ENCODE results near the gene CAPN10. TPM values are rescaled to one million over a fixed set of nuclear protein-coding genes. Genes with fewer than 3 reads are reported as not detected.

Gene CAPN10
- total RNA-seq, 1 experiment from 2014 or later: 47.4 TPM

GRCh38 chr2:240567137-240567871 is 19.2 kb upstream of the CAPN10 start:
- H3K27me3 Mint-ChIP-seq (ENCODE audit: low read depth): peaks cover 26% of the 10 kb centered on the region

More at GRCh38 chr2:240567137-240567871, 19.2 kb upstream of the CAPN10 start:
- Histone ChIP-seq H2BK5ac (ENCODE audit: insufficient read length, low read length) (no peak overlapping the region), H4K20me1 (ENCODE audit: control insufficient read depth, insufficient read depth, insufficient read length) (no peaks in the 10 kb centered on the region), H3K23ac (ENCODE audit: insufficient read length, low read depth, low read length) (no peak overlapping the region), H3K4ac (ENCODE audit: low read depth, low read length) (no peak overlapping the region), H3K9ac (ENCODE audit: extremely low read depth, insufficient read length, low read length) (no peak overlapping the region), H3K18ac (ENCODE audit: insufficient read length, low read depth, low read length) (no peak overlapping the region), H4K91ac (ENCODE audit: insufficient read length, low read depth, low read length) (no peak overlapping the region), H3K79me1 (ENCODE audit: insufficient read depth, low read depth, low read length, poor library complexity, severe bottlenecking) (no peaks in the 10 kb centered on the region), H3K27ac (ENCODE audit: insufficient read length, low read depth, low read length) (no peak overlapping the region), H2BK12ac (ENCODE audit: insufficient read length, low read depth, low read length) (no peak overlapping the region), H3K56ac (ENCODE audit: insufficient read length, low read depth, low read length) (no peak overlapping the region), H3K79me2 (ENCODE audit: insufficient read depth, low read length) (no peaks in the 10 kb centered on the region; the same call in 1 of the 2 replicates), H2BK120ac (ENCODE audit: low read depth, low read length, poor library complexity, severe bottlenecking) (no peak overlapping the region), H2AK5ac (ENCODE audit: insufficient read length, low read length) (no peak overlapping the region), H2BK20ac (ENCODE audit: low read depth, low read length, poor library complexity, severe bottlenecking) (no peak overlapping the region), H3T11ph (ENCODE audit: low read length) (no peak overlapping the region), H4K8ac (replicated peaks; ENCODE audit: insufficient read length, low read depth, low read length) (no peak overlapping the region), H3K4me2 (ENCODE audit: insufficient read depth, insufficient read length, low read length) (peak overlapping the region; percentile 59), H2AFZ (ENCODE audit: low read length) (no peak overlapping the region), H3K14ac (ENCODE audit: insufficient read depth, low read length) (no peak overlapping the region), H3K9me3 (ENCODE audit: control insufficient read depth, low read depth, low read length) (no peaks in the 10 kb centered on the region), H2BK15ac (ENCODE audit: low read depth, low read length) (no peak overlapping the region), H3K27me3 (ENCODE audit: insufficient read depth, low read length) (peaks cover 20% of the 10 kb centered on the region), H3K23me2 (ENCODE audit: insufficient read length, low read depth, low read length, poor library complexity, severe bottlenecking) (peaks cover 11% of the 10 kb centered on the region), H4K5ac (ENCODE audit: insufficient read length, low read depth, low read length) (no peak overlapping the region), H3K4me1 (ENCODE audit: insufficient read depth, low read length) (peaks cover 2% of the 10 kb centered on the region; the same call in 1 of the 2 replicates)
- no peak for DNase-seq
- Mint-ChIP-seq H3K27ac (no peak overlapping the region), H3K36me3 (ENCODE audit: insufficient read depth in 1 of 3, low read depth in 3 of 3) (peaks cover 0 to 13% (median 2%) of the 10 kb centered on the region in 3 experiments; a peak in 3 of 7 replicates), H3K4me1 (peaks cover 23 to 24% of the 10 kb centered on the region in 2 experiments), H3K4me3 (peak overlapping the region; percentile 63 to 82), H3K9me3 (no peaks in the 10 kb centered on the region)
- no CpG with 5 or more reads among the region's 26 CpGs for WGBS (ENCODE audit: extremely low coverage, insufficient read length, low lambda C conversion rate)
- TF ChIP-seq, protein P1, sequence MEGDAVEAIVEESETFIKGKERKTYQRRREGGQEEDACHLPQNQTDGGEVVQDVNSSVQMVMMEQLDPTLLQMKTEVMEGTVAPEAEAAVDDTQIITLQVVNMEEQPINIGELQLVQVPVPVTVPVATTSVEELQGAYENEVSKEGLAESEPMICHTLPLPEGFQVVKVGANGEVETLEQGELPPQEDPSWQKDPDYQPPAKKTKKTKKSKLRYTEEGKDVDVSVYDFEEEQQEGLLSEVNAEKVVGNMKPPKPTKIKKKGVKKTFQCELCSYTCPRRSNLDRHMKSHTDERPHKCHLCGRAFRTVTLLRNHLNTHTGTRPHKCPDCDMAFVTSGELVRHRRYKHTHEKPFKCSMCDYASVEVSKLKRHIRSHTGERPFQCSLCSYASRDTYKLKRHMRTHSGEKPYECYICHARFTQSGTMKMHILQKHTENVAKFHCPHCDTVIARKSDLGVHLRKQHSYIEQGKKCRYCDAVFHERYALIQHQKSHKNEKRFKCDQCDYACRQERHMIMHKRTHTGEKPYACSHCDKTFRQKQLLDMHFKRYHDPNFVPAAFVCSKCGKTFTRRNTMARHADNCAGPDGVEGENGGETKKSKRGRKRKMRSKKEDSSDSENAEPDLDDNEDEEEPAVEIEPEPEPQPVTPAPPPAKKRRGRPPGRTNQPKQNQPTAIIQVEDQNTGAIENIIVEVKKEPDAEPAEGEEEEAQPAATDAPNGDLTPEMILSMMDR (conservative IDR thresholded peaks at IDR 0.05): no peak
